ENCODE measurements around the gene ERCC6L2.

Gene ERCC6L2

DNA sequence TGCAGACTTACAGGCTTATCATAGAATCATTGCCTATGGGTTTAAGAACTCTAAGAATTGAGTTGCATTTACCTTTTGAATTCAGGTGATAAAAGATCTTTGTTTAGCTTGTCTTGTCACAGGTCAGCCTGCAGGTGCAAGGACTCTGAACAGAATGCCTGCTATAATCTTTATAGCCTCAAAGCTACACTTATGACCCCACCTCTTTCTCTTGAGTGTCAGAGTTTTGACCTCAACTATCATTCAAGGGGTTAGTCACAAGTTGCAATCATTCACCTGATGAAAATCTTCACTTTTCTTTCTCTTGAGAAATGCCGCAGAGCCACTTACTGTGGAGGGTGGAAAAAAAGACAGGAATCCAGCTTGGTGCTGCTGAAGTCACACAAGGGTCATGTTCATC is 49.5 kb downstream of the ERCC6L2 start:
- CTCF ChIA-PET: interaction anchor here (0.7 kb wide), 1 partner anchor 95 kb away, joined by 3 read pairs; no protein-coding TSS in a partner anchor

More for the DNA sequence above, 49.5 kb downstream of the ERCC6L2 start:
- H3K27ac ChIP-seq (ENCODE audit: extremely low read depth, low read depth, low read length): no peak overlapping the region
- TF ChIP-seq, protein P1, sequence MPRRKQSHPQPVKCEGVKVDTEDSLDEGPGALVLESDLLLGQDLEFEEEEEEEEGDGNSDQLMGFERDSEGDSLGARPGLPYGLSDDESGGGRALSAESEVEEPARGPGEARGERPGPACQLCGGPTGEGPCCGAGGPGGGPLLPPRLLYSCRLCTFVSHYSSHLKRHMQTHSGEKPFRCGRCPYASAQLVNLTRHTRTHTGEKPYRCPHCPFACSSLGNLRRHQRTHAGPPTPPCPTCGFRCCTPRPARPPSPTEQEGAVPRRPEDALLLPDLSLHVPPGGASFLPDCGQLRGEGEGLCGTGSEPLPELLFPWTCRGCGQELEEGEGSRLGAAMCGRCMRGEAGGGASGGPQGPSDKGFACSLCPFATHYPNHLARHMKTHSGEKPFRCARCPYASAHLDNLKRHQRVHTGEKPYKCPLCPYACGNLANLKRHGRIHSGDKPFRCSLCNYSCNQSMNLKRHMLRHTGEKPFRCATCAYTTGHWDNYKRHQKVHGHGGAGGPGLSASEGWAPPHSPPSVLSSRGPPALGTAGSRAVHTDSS (tag by site-specific recombination; IDR thresholded peaks at IDR 0.05): no peak
- TF ChIP-seq ZNF23 (tag by site-specific recombination; IDR thresholded peaks at IDR 0.05; ENCODE audit: borderline replicate concordance) (no peak), ZNF510 (tag by site-specific recombination; IDR thresholded peaks at IDR 0.05; ENCODE audit: insufficient replicate concordance) (no peak), YY2 (tag by site-specific recombination; IDR thresholded peaks at IDR 0.05) (no peak), ZNF792 (tag by site-specific recombination; IDR thresholded peaks at IDR 0.05) (no peak), ZNF837 (tag by site-specific recombination; IDR thresholded peaks at IDR 0.05) (no peak), ZNF157 (tag by site-specific recombination; IDR thresholded peaks at IDR 0.05) (no peak), ZNF239 (tag by site-specific recombination; IDR thresholded peaks at IDR 0.05) (no peak), WT1 (tag by site-specific recombination; IDR thresholded peaks at IDR 0.05) (no peak), ZNF830 (tag by site-specific recombination; IDR thresholded peaks at IDR 0.05; ENCODE audit: low read depth) (no peak), ZNF184 (tag by site-specific recombination; IDR thresholded peaks at IDR 0.05) (no peak)
- TF ChIP-seq, protein P2, sequence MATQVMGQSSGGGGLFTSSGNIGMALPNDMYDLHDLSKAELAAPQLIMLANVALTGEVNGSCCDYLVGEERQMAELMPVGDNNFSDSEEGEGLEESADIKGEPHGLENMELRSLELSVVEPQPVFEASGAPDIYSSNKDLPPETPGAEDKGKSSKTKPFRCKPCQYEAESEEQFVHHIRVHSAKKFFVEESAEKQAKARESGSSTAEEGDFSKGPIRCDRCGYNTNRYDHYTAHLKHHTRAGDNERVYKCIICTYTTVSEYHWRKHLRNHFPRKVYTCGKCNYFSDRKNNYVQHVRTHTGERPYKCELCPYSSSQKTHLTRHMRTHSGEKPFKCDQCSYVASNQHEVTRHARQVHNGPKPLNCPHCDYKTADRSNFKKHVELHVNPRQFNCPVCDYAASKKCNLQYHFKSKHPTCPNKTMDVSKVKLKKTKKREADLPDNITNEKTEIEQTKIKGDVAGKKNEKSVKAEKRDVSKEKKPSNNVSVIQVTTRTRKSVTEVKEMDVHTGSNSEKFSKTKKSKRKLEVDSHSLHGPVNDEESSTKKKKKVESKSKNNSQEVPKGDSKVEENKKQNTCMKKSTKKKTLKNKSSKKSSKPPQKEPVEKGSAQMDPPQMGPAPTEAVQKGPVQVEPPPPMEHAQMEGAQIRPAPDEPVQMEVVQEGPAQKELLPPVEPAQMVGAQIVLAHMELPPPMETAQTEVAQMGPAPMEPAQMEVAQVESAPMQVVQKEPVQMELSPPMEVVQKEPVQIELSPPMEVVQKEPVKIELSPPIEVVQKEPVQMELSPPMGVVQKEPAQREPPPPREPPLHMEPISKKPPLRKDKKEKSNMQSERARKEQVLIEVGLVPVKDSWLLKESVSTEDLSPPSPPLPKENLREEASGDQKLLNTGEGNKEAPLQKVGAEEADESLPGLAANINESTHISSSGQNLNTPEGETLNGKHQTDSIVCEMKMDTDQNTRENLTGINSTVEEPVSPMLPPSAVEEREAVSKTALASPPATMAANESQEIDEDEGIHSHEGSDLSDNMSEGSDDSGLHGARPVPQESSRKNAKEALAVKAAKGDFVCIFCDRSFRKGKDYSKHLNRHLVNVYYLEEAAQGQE (tag by site-specific recombination; IDR thresholded peaks at IDR 0.05): no peak
- TF ChIP-seq, protein P3, sequence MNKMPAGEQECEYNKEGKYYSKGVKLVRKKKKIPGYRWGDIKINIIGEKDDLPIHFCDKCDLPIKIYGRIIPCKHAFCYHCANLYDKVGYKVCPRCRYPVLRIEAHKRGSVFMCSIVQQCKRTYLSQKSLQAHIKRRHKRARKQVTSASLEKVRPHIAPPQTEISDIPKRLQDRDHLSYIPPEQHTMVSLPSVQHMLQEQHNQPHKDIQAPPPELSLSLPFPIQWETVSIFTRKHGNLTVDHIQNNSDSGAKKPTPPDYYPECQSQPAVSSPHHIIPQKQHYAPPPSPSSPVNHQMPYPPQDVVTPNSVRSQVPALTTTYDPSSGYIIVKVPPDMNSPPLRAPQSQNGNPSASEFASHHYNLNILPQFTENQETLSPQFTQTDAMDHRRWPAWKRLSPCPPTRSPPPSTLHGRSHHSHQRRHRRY (tag by site-specific recombination; IDR thresholded peaks at IDR 0.05): no peak
- TF ChIP-seq, protein P4, sequence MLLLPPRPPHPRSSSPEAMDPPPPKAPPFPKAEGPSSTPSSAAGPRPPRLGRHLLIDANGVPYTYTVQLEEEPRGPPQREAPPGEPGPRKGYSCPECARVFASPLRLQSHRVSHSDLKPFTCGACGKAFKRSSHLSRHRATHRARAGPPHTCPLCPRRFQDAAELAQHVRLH (tag by site-specific recombination; IDR thresholded peaks at IDR 0.05): no peak
- TF ChIP-seq, protein P5, sequence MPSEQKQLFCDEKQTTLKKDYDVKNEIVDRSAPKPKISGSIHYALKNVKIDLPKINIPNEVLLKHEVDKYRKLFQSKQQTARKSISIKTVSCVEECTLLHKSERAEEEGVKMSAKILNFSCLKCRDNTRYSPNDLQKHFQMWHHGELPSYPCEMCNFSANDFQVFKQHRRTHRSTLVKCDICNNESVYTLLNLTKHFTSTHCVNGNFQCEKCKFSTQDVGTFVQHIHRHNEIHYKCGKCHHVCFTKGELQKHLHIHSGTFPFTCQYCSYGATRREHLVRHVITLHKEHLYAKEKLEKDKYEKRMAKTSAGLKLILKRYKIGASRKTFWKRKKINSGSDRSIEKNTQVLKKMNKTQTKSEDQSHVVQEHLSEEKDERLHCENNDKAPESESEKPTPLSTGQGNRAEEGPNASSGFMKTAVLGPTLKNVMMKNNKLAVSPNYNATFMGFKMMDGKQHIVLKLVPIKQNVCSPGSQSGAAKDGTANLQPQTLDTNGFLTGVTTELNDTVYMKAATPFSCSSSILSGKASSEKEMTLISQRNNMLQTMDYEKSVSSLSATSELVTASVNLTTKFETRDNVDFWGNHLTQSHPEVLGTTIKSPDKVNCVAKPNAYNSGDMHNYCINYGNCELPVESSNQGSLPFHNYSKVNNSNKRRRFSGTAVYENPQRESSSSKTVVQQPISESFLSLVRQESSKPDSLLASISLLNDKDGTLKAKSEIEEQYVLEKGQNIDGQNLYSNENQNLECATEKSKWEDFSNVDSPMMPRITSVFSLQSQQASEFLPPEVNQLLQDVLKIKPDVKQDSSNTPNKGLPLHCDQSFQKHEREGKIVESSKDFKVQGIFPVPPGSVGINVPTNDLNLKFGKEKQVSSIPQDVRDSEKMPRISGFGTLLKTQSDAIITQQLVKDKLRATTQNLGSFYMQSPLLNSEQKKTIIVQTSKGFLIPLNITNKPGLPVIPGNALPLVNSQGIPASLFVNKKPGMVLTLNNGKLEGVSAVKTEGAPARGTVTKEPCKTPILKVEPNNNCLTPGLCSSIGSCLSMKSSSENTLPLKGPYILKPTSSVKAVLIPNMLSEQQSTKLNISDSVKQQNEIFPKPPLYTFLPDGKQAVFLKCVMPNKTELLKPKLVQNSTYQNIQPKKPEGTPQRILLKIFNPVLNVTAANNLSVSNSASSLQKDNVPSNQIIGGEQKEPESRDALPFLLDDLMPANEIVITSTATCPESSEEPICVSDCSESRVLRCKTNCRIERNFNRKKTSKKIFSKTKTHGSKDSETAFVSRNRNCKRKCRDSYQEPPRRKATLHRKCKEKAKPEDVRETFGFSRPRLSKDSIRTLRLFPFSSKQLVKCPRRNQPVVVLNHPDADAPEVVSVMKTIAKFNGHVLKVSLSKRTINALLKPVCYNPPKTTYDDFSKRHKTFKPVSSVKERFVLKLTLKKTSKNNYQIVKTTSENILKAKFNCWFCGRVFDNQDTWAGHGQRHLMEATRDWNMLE (tag by site-specific recombination; conservative IDR thresholded peaks at IDR 0.05; ENCODE audit: low read depth): no peak
- TF ChIP-seq, protein P6, sequence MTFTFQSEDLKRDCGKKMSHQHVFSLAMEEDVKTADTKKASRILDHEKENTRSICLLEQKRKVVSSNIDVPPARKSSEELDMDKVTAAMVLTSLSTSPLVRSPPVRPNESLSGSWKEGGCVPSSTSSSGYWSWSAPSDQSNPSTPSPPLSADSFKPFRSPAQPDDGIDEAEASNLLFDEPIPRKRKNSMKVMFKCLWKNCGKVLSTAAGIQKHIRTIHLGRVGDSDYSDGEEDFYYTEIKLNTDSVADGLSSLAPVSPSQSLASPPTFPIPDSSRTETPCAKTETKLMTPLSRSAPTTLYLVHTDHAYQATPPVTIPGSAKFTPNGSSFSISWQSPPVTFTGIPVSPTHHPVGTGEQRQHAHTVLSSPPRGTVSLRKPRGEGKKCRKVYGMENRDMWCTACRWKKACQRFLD (tag by site-specific recombination; IDR thresholded peaks at IDR 0.05): no peak
- POLR2A ChIA-PET: no interaction called here
- peaks cover 11 to 57% of the 10 kb centered on the region in 2 experiments for H3K36me3 ChIP-seq (ENCODE audit: control insufficient read depth in 2 of 2, insufficient read depth in 1 of 2, low read length in 2 of 2)
- no peak overlapping the region for H3K4me3 ChIP-seq (ENCODE audit: low read depth, low read length)
- H3K9me3 ChIP-seq (ENCODE audit: control insufficient read depth, insufficient read depth, low read depth, low read length): no peaks in the 10 kb centered on the region
- H3K4me1 ChIP-seq (ENCODE audit: control insufficient read depth, insufficient read depth, low read length): no peaks in the 10 kb centered on the region

All from HEK293 (cell line).